ENCODE results near the gene ZBED6. TPM values are rescaled to one million over a fixed set of nuclear protein-coding genes. Genes with fewer than 3 reads are reported as not detected.
"Not testable (repeated sequence)": the region's sequence is repeated elsewhere in the genome, so short reads cannot be mapped to it uniquely, and the experiment has no call there.

Gene ZBED6
- total RNA-seq, 1 donor from 2014 or later, result 34.1 TPM

DNA sequence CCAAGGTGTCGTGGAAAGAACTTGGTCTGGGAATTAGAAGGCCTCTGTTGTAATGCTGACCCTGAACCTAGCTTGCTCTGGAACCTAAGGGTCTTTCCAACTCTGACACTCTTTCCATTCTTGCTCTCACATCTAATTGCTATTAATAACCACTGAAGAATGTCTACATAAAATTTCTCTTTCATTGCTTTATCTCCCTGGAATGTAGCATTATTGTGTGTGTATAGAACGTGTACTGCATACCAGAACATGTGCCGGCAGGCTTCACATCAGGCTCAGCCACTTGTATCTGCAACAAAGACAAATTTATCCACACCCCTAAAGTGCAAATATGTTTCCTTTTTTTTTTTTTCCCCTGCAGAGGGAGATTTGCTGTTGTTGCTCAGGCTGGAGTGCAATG lies 44.4 kb upstream of the ZBED6 start:
- Histone ChIP-seq H3K4me3 (ENCODE audit: insufficient read depth, low read depth, low read length) (no peak overlapping the region), H2AFZ (ENCODE audit: low read depth, low read length) (no peak overlapping the region), H3K79me2 (ENCODE audit: insufficient read depth, low read length) (no peaks in the 10 kb centered on the region), H3K27me3 (ENCODE audit: insufficient read depth, low read length) (no peaks in the 10 kb centered on the region), H3K4me1 (ENCODE audit: insufficient read depth, low read length) (peaks cover 5% of the 10 kb centered on the region), H3K27ac (ENCODE audit: low read depth, low read length) (peak overlapping the region; percentile 1), H3K9me3 (ENCODE audit: insufficient read depth, low read depth, low read length) (no peaks in the 10 kb centered on the region), H3K36me3 (ENCODE audit: insufficient read depth, low read length) (no peaks in the 10 kb centered on the region), H3K4me2 (ENCODE audit: low read length) (peak overlapping the region; percentile 0), H4K20me1 (ENCODE audit: insufficient read depth, low read length) (no peaks in the 10 kb centered on the region), H3K9ac (ENCODE audit: low read length) (no peak overlapping the region)
- no peak overlapping the region for H3K4me3 Mint-ChIP-seq (ENCODE audit: unreplicated experiment)
- FAIRE-seq (no peak), DNase-seq (ENCODE audit: low read depth) (peak; percentile 76)
- peaks cover 10% of the 10 kb centered on the region for H3K4me1 Mint-ChIP-seq (ENCODE audit: low read depth, unreplicated experiment)
- no peaks in the 10 kb centered on the region for H3K36me3 Mint-ChIP-seq (ENCODE audit: low read depth, unreplicated experiment)
- H3K27me3 Mint-ChIP-seq (ENCODE audit: low read depth, unreplicated experiment), result no peaks in the 10 kb centered on the region
- no peak for TF ChIP-seq EZH2 (IDR thresholded peaks at IDR 0.05; ENCODE audit: insufficient read depth, low read length)
- peak overlapping the region; percentile 10 for H3K27ac Mint-ChIP-seq (ENCODE audit: unreplicated experiment)
- no peaks in the 10 kb centered on the region for H3K9me3 Mint-ChIP-seq (ENCODE audit: unreplicated experiment)

GRCh38 chr1:203751618-203752361 lies 43.6 kb upstream of the ZBED6 start:
- H3K36me3 Mint-ChIP-seq (ENCODE audit: low read depth, unreplicated experiment); H3K27me3 Mint-ChIP-seq (ENCODE audit: low read depth, unreplicated experiment); H3K36me3 ChIP-seq (ENCODE audit: insufficient read depth, low read length); H3K4me1 ChIP-seq (ENCODE audit: insufficient read depth, low read length); H3K4me2 ChIP-seq (ENCODE audit: low read length); H3K4me3 ChIP-seq (ENCODE audit: insufficient read depth, low read depth, low read length); H3K9me3 ChIP-seq (ENCODE audit: insufficient read depth, low read depth, low read length); H3K9me3 Mint-ChIP-seq (ENCODE audit: unreplicated experiment); H4K20me1 ChIP-seq (ENCODE audit: insufficient read depth, low read length); H3K27me3 ChIP-seq (ENCODE audit: insufficient read depth, low read length); DNase-seq (ENCODE audit: low read depth); H2AFZ ChIP-seq (ENCODE audit: low read depth, low read length); FAIRE-seq; H3K79me2 ChIP-seq (ENCODE audit: insufficient read depth, low read length); H3K27ac ChIP-seq (ENCODE audit: low read depth, low read length); H3K27ac Mint-ChIP-seq (ENCODE audit: unreplicated experiment); H3K9ac ChIP-seq (ENCODE audit: low read length); H3K4me3 Mint-ChIP-seq (ENCODE audit: unreplicated experiment): not testable (repeated sequence)
- H3K4me1 Mint-ChIP-seq (ENCODE audit: low read depth, unreplicated experiment), result peaks cover 15% of the 10 kb centered on the region

DNA sequence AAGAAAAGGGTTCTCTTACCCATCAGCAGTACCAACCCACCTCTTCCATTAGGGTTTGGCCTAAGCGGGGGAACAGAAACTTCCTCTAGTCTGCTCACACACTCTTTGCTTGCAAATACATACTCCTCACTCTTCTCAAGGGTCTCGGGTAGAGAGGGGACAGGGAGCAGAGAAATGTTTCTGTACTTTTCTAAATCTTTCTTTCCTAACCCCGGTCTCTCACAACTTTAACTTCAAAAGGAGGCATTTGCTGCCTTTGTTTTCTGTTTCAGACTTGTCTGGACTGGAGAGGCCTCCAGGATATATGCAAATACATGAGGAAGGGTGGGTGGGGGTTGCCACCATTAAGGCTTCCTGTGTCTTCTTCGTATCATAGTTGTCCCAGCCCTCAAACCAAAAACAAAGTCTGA lies 41.0 kb upstream of the ZBED6 start:
- Histone ChIP-seq H3K4me2 (ENCODE audit: low read length) (no peak overlapping the region), H2AFZ (ENCODE audit: low read depth, low read length) (no peak overlapping the region), H3K4me1 (ENCODE audit: insufficient read depth, low read length) (peaks cover 5% of the 10 kb centered on the region), H3K79me2 (ENCODE audit: insufficient read depth, low read length) (no peaks in the 10 kb centered on the region), H3K9me3 (ENCODE audit: insufficient read depth, low read depth, low read length) (no peaks in the 10 kb centered on the region), H3K27ac (ENCODE audit: low read depth, low read length) (no peak overlapping the region), H3K36me3 (ENCODE audit: insufficient read depth, low read length) (no peaks in the 10 kb centered on the region), H4K20me1 (ENCODE audit: insufficient read depth, low read length) (no peaks in the 10 kb centered on the region), H3K27me3 (ENCODE audit: insufficient read depth, low read length) (no peaks in the 10 kb centered on the region), H3K9ac (ENCODE audit: low read length) (no peak overlapping the region), H3K4me3 (ENCODE audit: insufficient read depth, low read depth, low read length) (no peak overlapping the region)
- H3K36me3 Mint-ChIP-seq (ENCODE audit: low read depth, unreplicated experiment), result no peaks in the 10 kb centered on the region
- H3K4me1 Mint-ChIP-seq (ENCODE audit: low read depth, unreplicated experiment), result peaks cover 16% of the 10 kb centered on the region
- no peaks in the 10 kb centered on the region for H3K27me3 Mint-ChIP-seq (ENCODE audit: low read depth, unreplicated experiment)
- FAIRE-seq (no peak), DNase-seq (ENCODE audit: low read depth) (no peak)
- TF ChIP-seq, protein P1, sequence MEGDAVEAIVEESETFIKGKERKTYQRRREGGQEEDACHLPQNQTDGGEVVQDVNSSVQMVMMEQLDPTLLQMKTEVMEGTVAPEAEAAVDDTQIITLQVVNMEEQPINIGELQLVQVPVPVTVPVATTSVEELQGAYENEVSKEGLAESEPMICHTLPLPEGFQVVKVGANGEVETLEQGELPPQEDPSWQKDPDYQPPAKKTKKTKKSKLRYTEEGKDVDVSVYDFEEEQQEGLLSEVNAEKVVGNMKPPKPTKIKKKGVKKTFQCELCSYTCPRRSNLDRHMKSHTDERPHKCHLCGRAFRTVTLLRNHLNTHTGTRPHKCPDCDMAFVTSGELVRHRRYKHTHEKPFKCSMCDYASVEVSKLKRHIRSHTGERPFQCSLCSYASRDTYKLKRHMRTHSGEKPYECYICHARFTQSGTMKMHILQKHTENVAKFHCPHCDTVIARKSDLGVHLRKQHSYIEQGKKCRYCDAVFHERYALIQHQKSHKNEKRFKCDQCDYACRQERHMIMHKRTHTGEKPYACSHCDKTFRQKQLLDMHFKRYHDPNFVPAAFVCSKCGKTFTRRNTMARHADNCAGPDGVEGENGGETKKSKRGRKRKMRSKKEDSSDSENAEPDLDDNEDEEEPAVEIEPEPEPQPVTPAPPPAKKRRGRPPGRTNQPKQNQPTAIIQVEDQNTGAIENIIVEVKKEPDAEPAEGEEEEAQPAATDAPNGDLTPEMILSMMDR (IDR thresholded peaks at IDR 0.05; ENCODE audit: insufficient read depth, low read depth, low read length), result no peak
- TF ChIP-seq EZH2 (IDR thresholded peaks at IDR 0.05; ENCODE audit: insufficient read depth, low read length), result no peak
- H3K27ac Mint-ChIP-seq (ENCODE audit: unreplicated experiment), result peak overlapping the region; percentile 44
- no peaks in the 10 kb centered on the region for H3K9me3 Mint-ChIP-seq (ENCODE audit: unreplicated experiment)
- H3K4me3 Mint-ChIP-seq (ENCODE audit: unreplicated experiment), result no peak overlapping the region

Data from astrocyte (in vitro differentiated cells and primary cell).